ENCODE results near the gene PRDM10.
"Not testable (repeated sequence)": the region's sequence is repeated elsewhere in the genome, so short reads cannot be mapped to it uniquely, and the experiment has no call there.

PRDM10 gene

DNA sequence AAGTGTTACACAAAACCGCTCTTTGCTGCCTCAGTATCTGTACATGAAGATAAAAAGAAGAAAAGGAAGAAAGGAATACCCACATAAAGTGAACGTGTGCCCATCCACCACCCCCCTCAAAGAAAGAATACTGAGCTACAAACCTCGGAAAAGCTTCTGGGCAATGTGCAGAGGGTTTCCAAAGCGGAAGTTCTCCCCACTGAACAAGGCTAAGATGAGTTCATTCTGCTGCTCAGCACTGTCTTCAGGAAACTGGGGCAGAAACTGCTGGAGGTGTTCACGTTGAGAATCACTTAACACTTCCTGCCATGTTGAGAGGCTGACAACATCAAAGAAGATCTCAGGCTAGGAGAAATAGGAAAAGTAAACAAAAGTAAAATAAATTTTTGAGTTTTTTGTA lies 114.2 kb downstream of the PRDM10 start:
- DNase-seq: no peak

DNA sequence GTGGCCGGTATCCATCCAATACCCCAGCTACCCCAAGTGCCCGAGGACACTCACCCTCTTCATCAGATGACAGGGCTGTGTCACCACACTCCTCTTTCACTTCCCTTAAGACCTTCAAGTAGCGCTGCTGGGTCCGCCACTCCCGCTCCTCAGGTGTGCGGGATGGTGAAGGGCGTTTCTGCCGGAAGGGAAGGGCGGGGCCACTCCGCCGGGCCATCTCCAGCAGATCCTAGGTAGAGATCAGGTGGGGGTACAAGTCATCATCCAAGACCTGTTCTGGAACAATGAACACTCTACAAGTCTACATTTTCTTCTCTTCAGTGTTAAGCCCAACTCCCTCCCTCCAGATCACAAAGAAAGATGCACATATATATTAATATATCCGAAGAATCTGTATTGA lies 117.3 kb downstream of the PRDM10 start:
- DNase-seq: no peak

DNA sequence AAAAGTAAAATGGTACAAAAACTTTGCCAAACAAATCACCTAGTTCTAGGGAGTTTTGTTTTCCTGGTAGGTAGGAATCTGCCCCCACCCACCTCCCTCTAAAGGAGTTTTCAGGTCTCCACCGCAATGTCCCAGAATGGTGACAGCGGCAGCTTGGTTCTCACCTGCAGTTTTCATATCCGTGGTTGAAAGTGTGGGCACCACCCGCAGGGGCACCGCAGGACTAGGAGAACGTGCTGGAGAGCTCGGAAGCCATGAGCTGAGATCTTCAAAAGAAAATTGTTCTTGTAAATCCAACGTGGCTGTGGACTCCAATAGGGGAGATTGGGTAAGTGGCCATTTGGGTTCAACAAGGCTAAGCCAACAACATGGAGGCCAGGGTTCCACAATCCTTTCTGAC lies 118.1 kb downstream of the PRDM10 start:
- DNase-seq: no peak

DNA sequence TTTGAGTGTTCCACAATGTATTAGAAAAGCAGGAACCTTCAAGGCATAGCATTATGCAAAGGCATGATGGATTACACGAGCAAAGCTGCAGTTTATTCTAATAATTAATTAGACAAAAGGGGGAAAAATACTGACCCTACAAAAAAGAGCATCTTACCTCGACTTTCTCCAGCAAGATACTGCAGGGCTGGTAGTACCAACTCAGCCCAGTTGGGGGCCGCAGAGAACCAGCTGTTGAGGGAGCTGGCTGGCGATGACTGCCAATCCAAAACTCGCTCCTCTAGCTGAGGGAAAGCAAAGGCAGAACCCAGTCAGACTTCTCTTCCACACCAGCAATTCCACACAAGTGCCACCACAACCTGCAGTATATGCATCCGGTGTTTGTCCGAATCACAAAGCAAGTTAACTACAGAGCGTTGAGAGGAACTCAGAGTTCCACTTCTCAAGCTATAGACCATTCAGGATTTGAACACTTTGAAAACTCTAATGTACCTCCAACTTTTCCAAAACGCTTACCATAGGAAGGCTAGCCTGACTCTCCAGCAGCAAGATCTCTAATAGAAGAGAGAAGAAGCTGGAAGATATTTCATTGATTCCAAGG lies 121.0 kb downstream of the PRDM10 start:
- DNase-seq: peak; percentile 51

DNA sequence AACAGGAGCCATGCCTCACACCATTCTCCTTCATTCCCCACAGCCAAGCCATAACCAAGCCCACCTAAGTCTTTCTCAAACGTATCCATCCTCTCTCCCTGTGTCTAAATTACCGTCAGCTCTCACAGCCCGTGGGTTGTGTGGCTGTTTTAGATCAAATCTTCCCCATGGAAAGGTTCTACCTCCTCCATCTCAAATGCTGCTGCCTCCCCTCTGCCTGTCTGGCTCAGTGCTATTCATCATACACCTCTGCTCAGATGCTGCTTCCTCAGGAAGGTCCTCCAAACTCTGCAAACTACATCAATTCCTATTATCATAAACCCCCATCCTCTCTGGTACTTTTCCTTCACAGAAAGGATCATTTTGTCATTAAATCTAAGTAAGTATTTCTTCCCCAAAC lies 122.3 kb downstream of the PRDM10 start:
- no peak for DNase-seq

DNA sequence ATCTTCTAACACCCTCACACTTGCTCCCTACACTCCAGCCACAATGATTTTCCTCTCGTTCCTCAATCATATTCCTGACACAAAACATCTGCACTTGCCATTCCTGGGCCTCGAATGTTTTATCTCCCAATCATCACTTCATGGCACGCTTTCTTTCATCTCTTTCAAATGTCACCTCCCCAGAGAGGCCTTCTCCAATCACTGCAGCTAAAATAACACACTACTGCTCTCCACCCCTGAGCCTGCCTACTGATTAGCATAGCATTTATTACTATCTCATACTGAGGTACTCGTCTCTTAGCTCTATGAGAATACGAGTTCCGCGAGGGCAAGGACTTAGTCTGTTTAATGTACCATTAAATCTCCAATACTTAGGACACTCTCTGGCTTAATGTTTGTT lies 130.7 kb downstream of the PRDM10 start:
- DNase-seq: no peak

DNA sequence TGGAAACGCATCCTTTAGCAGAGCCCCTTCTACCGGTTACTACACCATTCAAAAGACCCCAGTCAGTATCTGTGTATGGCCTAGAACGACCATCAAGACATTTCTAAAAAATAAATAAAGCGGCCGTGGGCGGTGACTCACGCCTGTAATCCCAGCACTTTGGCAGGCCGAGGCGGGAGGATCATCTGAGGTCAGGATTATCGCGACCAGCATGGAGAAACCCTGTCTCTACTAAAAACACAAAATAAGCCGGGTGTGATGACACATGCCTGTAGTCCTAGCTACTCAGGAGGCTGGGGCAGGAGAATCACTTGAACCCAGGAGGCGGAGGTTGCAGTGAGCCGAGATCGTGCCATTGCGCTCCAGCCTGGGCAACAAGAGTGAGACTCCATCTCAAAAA lies 134.0 kb downstream of the PRDM10 start:
- not testable (repeated sequence) for DNase-seq

DNA sequence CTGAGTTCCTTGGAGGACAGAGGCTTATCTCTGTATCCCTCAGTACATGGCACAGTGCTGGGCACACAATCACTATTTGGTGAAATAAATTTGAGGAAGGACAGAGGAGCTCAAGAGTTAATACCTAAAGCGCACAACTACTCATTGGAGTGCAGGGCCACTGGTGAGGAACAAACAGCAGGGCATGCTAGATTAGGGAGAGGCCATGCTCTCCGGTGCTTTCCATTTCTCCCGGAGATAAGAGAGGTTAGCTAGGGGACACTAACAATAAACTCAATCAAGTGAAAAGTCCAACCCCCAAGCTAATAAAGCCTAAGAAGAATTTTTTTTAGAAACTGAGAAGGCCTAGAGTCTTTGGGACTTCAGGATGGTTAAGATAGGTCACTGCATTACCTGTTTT lies 136.3 kb downstream of the PRDM10 start:
- DNase-seq: no peak

DNA sequence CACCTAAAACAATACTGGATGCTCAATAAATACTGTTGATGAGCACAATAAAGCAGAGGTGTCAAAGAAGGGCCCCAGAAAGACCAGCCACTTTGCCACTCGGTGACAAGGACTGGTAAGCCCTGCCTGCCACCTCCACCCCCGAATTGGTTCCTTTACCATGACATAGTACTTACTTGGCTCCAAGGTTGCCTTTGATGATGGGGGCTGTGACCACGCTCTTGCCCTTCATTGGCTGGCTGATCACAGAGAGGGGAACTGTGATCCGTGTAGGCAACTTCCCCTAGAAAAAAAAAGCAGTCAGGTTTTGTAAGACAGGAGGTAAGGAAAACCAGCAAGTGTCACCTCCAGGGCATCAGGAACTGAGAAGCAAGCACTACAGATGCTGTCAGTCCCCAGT lies 136.9 kb downstream of the PRDM10 start:
- no peak for DNase-seq

DNA sequence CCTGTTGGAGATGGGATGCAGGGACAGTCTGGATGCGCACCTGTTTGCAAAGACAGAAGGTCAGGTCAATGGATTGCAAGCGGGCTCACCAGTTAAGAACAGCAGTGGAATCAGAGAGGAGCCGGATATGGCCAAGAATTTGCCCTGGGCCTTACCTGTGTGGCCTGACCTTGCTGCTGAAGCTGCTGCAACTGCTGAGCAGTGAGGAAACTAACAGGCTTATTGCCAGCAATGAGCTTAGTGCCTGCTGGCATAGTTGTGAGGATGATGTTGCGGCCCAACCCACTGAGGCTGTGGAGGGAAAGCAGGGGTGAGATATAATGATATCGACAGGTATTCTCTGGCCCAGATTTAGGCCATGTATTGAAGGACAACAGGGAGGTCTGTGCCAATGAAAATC lies 137.8 kb downstream of the PRDM10 start:
- no peak for DNase-seq

DNA sequence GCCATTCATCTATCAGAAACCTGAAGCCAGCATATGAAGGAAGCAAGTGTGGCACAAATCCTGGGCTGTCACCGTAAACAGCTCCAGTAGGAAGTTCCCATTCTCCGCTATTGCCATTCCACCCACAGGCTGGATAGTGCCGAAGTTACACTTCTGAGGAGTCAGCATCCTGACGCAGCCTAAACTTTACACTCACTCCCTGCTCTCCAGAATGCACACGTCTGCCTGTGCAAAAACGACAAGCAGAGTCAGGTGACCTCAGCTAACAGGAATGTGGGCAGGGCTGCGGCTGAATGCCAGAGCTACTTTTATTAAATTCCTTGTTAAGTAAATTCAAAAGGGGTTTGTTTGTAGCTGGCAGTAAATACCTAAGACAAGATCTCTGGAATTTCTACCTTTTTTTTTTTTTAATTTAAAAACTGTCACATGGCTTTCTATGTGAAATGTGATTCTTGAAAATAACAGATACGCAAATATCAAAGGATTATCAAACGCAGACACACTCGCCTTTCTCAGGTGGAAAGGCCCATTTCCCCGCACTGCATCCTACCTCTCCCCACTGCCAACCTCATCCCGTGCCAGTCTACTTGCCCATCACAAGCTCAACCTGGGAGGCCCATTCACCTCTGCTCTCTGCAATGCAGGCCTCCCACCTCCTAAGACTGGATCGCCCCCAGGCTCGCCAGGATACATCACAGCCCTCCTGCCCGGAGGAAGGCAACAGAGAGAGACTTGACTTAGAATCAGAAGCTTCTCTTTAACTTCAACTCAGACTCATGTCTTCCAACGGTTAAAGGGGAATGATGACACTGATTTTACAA lies 140.7 kb downstream of the PRDM10 start:
- no peak for DNase-seq

DNA sequence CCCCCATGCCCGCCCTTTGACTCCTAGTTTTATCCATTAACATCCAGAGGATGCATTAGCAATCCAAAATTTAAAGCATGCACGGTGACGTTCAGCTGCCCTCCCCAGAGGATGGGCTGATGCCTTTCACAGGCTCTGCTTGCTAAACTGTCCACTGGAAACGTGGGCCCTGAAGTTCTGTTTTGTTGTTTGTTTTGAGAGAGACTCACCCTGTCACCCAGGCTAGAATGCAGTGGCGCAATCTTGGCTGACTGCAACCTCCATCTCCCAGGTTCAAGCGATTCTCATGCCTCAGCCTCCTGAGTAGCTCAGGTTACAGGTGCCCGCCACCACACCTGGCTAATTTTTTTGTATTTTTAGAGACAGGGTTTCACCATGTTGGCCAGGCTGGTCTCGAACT lies 146.6 kb downstream of the PRDM10 start:
- DNase-seq: no peak

DNA sequence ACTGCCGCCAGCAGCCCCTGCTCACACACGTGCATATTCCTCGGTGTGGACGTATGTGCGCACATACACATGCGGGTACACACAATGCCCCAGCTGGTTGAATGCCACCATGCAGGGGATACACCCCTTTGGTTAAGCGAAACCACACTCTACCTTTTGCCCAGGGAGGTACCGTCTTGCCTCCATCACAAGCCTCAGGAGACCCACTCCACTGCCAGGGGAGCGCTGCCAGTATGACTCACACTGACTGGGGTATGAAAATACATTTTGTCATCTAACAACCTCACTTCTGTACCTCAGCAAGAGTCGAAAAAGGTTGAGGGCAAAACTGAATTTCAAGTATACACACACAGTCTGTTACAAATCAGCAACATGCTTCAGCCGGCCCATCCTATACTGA lies 147.5 kb downstream of the PRDM10 start:
- no peak for DNase-seq

DNA sequence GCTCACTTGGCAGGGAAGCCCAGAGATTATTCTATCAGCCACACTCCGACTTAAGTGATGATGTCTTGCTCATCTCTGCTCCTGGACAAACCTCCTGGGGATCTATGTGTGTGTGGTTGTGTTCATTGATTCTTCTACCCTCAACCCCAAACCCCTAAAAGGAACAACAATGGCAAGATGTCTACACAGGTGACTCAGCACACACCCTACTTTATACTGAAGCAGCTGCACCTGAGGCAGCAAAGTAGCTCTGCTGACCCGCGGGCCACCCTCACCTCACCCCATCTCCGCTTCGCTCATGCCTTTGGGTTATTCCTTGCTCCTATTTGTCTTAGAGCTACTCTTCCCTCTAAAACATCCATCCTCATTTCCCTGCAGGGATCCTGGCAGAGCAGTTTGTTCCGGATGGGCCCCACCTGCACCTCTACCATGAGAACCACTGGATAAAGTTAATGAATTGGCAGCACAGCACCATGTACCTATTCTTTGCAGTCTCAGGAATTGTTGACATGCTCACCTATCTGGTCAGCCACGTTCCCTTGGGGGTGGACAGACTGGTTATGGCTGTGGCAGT lies 148.3 kb downstream of the PRDM10 start:
- no peak for DNase-seq

DNA sequence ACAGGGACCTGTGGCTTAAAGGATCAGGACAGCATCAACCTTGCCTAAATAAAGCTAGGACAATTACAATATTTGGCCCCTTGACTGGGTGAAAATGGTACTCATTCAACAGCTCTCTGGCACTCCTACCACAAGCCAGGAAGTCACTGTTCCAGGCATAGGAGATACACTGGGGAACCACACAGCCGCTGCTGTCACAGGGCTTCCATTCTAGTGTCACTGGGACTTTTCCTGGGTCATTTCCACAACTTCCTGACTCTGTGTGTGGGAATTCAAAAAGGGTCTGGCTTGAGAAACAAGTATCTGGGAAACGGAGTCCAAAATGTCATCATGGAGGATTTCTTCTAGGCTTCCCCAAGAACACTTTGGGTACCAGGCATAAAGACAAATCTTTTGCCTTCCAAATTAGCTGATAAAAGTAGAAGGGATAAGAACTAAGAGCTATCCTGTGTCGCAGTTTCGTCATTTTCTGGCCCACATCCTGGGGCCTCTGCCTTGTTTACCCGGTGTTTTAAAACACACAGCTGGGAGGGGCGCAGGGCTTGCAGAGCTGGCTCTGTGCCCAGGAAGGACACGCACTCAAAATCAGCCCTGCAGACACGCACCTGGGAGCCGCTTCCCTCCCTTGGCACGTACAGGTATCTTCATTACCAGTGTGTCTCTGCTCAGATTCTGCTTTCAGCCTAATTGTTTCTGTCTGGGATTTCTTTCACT lies 149.0 kb downstream of the PRDM10 start:
- peak; percentile 75 for DNase-seq

DNA sequence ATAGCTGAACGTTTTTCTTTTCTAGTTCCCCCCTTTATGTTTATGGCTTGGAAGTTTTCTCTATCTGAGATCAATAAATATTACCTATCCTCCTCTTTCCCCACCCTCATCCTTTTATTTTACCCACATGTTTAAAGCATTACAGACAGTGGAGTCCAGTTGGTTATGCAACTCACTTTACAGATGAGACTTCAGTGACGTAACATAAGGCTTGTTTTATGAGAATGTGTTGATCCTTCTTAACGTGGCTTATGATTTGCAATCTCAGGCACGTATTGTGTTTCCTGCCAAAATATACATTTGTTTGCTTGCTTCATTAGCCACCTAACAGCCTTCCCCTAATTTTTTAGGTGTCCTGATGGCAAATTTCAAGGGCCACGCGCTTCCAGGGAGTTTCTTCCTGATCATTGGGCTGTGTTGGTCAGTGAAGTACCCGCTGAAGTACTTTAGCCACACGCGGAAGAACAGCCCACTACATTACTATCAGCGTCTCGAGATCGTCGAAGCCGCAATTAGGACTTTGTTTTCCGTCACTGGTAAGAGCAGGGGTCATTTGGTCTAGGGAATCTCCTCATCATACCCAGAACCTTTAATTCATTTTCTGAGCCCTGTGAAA lies 150.4 kb downstream of the PRDM10 start:
- no peak for DNase-seq

Data from activated CD4-positive, alpha-beta T cell treated with anti-CD3 and anti-CD28 coated beads, Interleukin-2, amount 50 U/mL, for 1 hour (primary cell).